ENCODE measurements around the gene DNTT. TPM values are rescaled to one million over a fixed set of nuclear protein-coding genes. Genes with fewer than 3 reads are reported as not detected.

The DNTT gene
- total RNA-seq, 4 donors from 2014 or later: not detected

GRCh38 chr10:96325719-96326373 is 21.6 kb downstream of the DNTT start:
- peaks cover 0 to 18% (median 0%) of the 10 kb centered on the region in 4 donors for H3K27me3 ChIP-seq
- no peaks in the 10 kb centered on the region for H3K36me3 ChIP-seq
- H3K9me3 ChIP-seq: no peaks in the 10 kb centered on the region
- H3K4me1 ChIP-seq: no peaks in the 10 kb centered on the region
- intact Hi-C loops (cut with DNase I): no loop called here
- WGBS: 81% methylated on average over 4 of the region's 4 CpGs
- no peak overlapping the region for H3K27ac ChIP-seq (replicated peaks in 1 of 4)
- TF ChIP-seq CTCF (IDR thresholded peaks at IDR 0.05): no peak
- TF ChIP-seq POLR2AphosphoS5 (IDR thresholded peaks at IDR 0.05): no peak
- no peak for TF ChIP-seq EP300 (IDR thresholded peaks at IDR 0.05)
- no peak for TF ChIP-seq POLR2A (IDR thresholded peaks at IDR 0.05; ENCODE audit: low read depth)
- peak; percentile 45 for DNase-seq (ENCODE audit: extremely low spot score)
- H3K4me3 ChIP-seq: no peak overlapping the region

- no peaks in the 10 kb centered on the region for H3K4me1 ChIP-seq
- TF ChIP-seq POLR2AphosphoS5 (IDR thresholded peaks at IDR 0.05) (no peak), CTCF (IDR thresholded peaks at IDR 0.05) (no peak), POLR2A (IDR thresholded peaks at IDR 0.05; ENCODE audit: low read depth) (no peak), EP300 (IDR thresholded peaks at IDR 0.05) (no peak)
- DNase-seq (ENCODE audit: extremely low spot score): no peak
These were observed 23.2 kb downstream of the DNTT start for GRCh38 chr10:96327462-96327861.

GRCh38 chr10:96333101-96333500 is 28.9 kb downstream of the DNTT start:
- intact Hi-C loops (cut with DNase I): no loop called here
- no peaks in the 10 kb centered on the region for H3K36me3 ChIP-seq
- WGBS: 80% methylated on average over 1 of the region's 1 CpG
- peaks cover 0 to 14% (median 1%) of the 10 kb centered on the region in 4 donors for H3K27me3 ChIP-seq
- no peak overlapping the region for H3K4me3 ChIP-seq
- no peaks in the 10 kb centered on the region for H3K9me3 ChIP-seq
- no peak overlapping the region for H3K27ac ChIP-seq (replicated peaks in 1 of 4)
- H3K4me1 ChIP-seq: no peaks in the 10 kb centered on the region
- TF ChIP-seq POLR2AphosphoS5 (IDR thresholded peaks at IDR 0.05): no peak
- no peak for TF ChIP-seq CTCF (IDR thresholded peaks at IDR 0.05)
- TF ChIP-seq EP300 (IDR thresholded peaks at IDR 0.05): no peak
- TF ChIP-seq POLR2A (IDR thresholded peaks at IDR 0.05; ENCODE audit: low read depth): no peak
- no peak for DNase-seq (ENCODE audit: extremely low spot score)

More at GRCh38 chr10:96327462-96327861, 23.2 kb downstream of the DNTT start:
- H3K4me3 ChIP-seq: no peak overlapping the region
- 73% methylated on average over 7 of the region's 7 CpGs for WGBS
- H3K36me3 ChIP-seq: no peaks in the 10 kb centered on the region
- no peaks in the 10 kb centered on the region for H3K9me3 ChIP-seq
- intact Hi-C loops (cut with DNase I): no loop called here
- H3K27ac ChIP-seq (replicated peaks in 1 of 4): no peak overlapping the region
- H3K27me3 ChIP-seq: peaks cover 0 to 24% (median 0%) of the 10 kb centered on the region in 4 donors

- WGBS: 32% methylated on average over 4 of the region's 5 CpGs
- intact Hi-C loops (cut with DNase I): no loop called here
- H3K4me1 ChIP-seq: no peaks in the 10 kb centered on the region
- no peak for DNase-seq (ENCODE audit: extremely low spot score)
- H3K36me3 ChIP-seq: no peaks in the 10 kb centered on the region
- H3K27me3 ChIP-seq: peaks cover 0 to 14% (median 1%) of the 10 kb centered on the region in 4 donors
- H3K27ac ChIP-seq (replicated peaks in 1 of 4): no peak overlapping the region
- H3K9me3 ChIP-seq: no peaks in the 10 kb centered on the region
- H3K4me3 ChIP-seq: no peak overlapping the region
- TF ChIP-seq CTCF (IDR thresholded peaks at IDR 0.05) (peak; percentile 50 to 80 (median 57)), EP300 (IDR thresholded peaks at IDR 0.05) (no peak)
These were observed 30.6 kb downstream of the DNTT start for GRCh38 chr10:96334616-96335526.

Measured in esophagus muscularis mucosa (tissue), 4 donors.